NCI-H128 (cell line): Measurements from ENCODE around the gene CDSN.
A peak's percentile ranks its signal among the peaks of the same experiment; 100 is the strongest.
"Not testable (repeated sequence)": the region's sequence is repeated elsewhere in the genome, so short reads cannot be mapped to it uniquely, and the experiment has no call there.

Experiments used
- DNase-seq: peaks from one replicate; lab custom pipeline; 2025; ENCODE audit not compliant: unreplicated experiment; lab: John Stamatoyannopoulos, UW

Gene CDSN

GRCh38 chr6:31087494-31088089 lies 32.7 kb downstream of the CDSN start:
- peak; percentile 83 for DNase-seq

GRCh38 chr6:31086788-31087440 lies 33.3 kb downstream of the CDSN start:
- DNase-seq = no peak

- no peak for DNase-seq
Measured at GRCh38 chr6:31083742-31084354, 36.4 kb downstream of the CDSN start.

- DNase-seq = no peak
Measured at GRCh38 chr6:31081872-31082271, 38.4 kb downstream of the CDSN start.

GRCh38 chr6:31079656-31080261 lies 40.5 kb downstream of the CDSN start:
- peak; percentile 11 for DNase-seq

GRCh38 chr6:31076611-31077010 lies 43.6 kb downstream of the CDSN start:
- no peak for DNase-seq

GRCh38 chr6:31075528-31075927 lies 44.7 kb downstream of the CDSN start:
- no peak for DNase-seq

GRCh38 chr6:31074401-31074800 lies 45.8 kb downstream of the CDSN start:
- no peak for DNase-seq

- no peak for DNase-seq
Measured at GRCh38 chr6:31070711-31071197, 49.5 kb downstream of the CDSN start.

- DNase-seq = no peak
Measured at GRCh38 chr6:31068669-31069340, 51.4 kb downstream of the CDSN start.

GRCh38 chr6:31067891-31068668 lies 52.2 kb downstream of the CDSN start:
- not testable (repeated sequence) for DNase-seq

GRCh38 chr6:31067028-31067427 lies 53.2 kb downstream of the CDSN start:
- not testable (repeated sequence) for DNase-seq

- no peak for DNase-seq
Measured at GRCh38 chr6:31065556-31065955, 54.7 kb downstream of the CDSN start.
